K562 (cell line): Measurements from ENCODE around the gene CCDC71L. TPM values are rescaled to one million over a fixed set of nuclear protein-coding genes. Genes with fewer than 3 reads are reported as not detected.

Experiments
- DIDO1 ChIP-seq: fragments of 450-650 bp; IDR thresholded peaks from 2 replicates; pipeline ENCODE4 v1.6.1; 2016; ENCODE audit warnings: low read depth, missing biosample characterization, missing genetic modification characterization
- FOXA1 ChIP-seq: fragments of 450-650 bp; IDR thresholded peaks from 2 replicates; pipeline ENCODE4 v1.6.1; 2016; ENCODE audit warnings: mild to moderate bottlenecking, borderline replicate concordance
- FOXM1 ChIP-seq, 2 experiments: fragments of 450-650 bp in 1 of 2; sonication (generic) in 1 of 2; formaldehyde crosslinking in 1 of 2; IDR thresholded peaks; 2 replicates each; pipeline versions ENCODE4 v1.6.1 to v1.9.0; 2017 to 2022; ENCODE audit warnings: low read depth in 2 of 2, mild to moderate bottlenecking in 2 of 2, missing genetic modification reagents in 1 of 2, moderate library complexity in 1 of 2
- KDM2B ChIP-seq: fragments of 250-450 bp; sonication (Bioruptor Pico); IDR thresholded peaks from 2 replicates; pipeline ENCODE4 v1.8.0; 2021; ENCODE audit warnings: mild to moderate bottlenecking, moderate library complexity
- MCM5 ChIP-seq: fragments of 450-650 bp; IDR thresholded peaks from 2 replicates; pipeline ENCODE4 v1.6.1; 2016; ENCODE audit warnings: low read depth
- MTA2 ChIP-seq: fragments of 450-650 bp; IDR thresholded peaks from 2 replicates; pipeline ENCODE4 v1.6.1; 2016; ENCODE audit warnings: low read depth
- ZNF324 ChIP-seq: fragments of 250-450 bp; sonication (Bioruptor Pico); IDR thresholded peaks from 2 replicates; pipeline ENCODE4 v1.4.0; 2020; ENCODE audit warnings: mild to moderate bottlenecking
- ZNF644 ChIP-seq: fragments of 200-800 bp; sonication (Bioruptor generic); IDR thresholded peaks from 2 replicates; pipeline ENCODE4 v1.6.1; 2016; ENCODE audit warnings: low read depth, missing genetic modification characterization, missing compliant biosample characterization
- polyA plus RNA-seq, 8 experiments: library from polyadenylated mRNA; depleted of rRNA in 4 of 8; stranded (reverse) in 5 of 8; unstranded in 3 of 8; fragments of >200 nt; fragmentation: Nextera tagmentation in 2 of 8; fragmentation: Illumina TruSeq in 1 of 8; extraction: Ambion mirVana in 2 of 8; extraction: Trizol in 1 of 8; gene quantifications; 2 replicates each; pipeline versions ENCODE4 v1.2.1 to v1.2.3, GENCODE V29; 2011 to 2014; ENCODE audit warnings: inconsistent platforms in 1 of 8, missing spikeins in 1 of 8
- total RNA-seq, 7 experiments: library from RNA; depleted of rRNA in 6 of 7; stranded (reverse); fragments of >200 nt in 6 of 7; fragmentation: Illumina TruSeq in 2 of 7; extraction: Trizol in 2 of 7; gene quantifications; 2 replicates each; pipeline versions ENCODE4 v1.2.1 to v1.2.3, GENCODE V29; 2011 to 2021; ENCODE audit warnings: low replicate concordance in 1 of 7
- TF ChIP-seq, protein P1 (sequence below), 2 experiments: fragments of 450-650 bp; IDR thresholded peaks; 2 replicates each; pipeline ENCODE4 v1.6.1; 2016; ENCODE audit warnings: mild to moderate bottlenecking in 2 of 2, borderline replicate concordance in 1 of 2, low read depth in 1 of 2, moderate library complexity in 1 of 2
- TF ChIP-seq, protein P2 (sequence below): sonication (generic); formaldehyde crosslinking; IDR thresholded peaks from 2 replicates; pipeline ENCODE4 v1.8.1; 2023; ENCODE audit warnings: mild to moderate bottlenecking, missing genetic modification reagents
- TF ChIP-seq, protein P3 (sequence below): sonication (generic); formaldehyde crosslinking; IDR thresholded peaks from 2 replicates; pipeline ENCODE4 v1.8.1; 2023; ENCODE audit warnings: missing genetic modification reagents, mild to moderate bottlenecking, borderline replicate concordance

CCDC71L gene
- total and polyA plus RNA-seq, 9 of the 15 experiments (the other 6 are each of a cell fraction or from before 2014, with no cell fraction given): 5.7 to 108 (median 25.4) TPM

DNA sequence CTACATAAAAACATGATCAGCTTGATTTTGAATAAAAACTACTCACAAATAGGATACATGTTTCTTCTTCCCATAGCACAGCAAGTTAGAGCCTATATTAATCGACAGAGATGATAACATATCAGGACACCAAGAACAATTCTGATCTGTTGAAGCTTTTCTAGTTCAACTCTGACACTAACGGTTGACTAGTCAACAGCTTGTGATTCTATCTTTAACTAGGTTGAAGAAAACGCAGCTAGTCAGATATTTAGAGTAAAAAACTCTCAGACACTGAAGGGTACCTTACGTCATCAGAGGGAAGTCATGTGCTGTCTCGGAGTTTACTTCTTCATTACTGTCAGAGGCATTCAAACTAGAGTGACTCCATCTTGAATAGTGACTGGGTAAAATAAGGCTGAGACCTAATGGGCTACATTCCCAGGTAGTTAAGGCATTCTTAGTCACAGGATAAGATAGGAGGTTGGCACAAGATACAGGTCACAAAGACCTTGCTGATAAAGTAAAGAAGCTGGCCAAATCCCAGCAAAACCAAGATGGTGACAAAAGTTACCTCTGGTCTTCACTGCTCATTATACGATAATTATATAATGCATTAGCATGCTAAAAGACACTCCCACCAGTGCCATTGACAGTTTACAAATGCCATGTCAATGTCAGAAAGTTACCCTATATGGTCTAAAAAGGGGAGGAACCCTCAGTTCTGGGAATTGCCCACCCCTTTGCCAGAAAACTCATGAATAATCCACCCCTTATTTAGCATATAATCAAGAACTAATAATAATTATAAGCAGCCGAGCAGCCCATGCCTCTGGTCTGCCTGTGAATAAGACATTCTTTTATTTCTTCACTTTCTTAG lies 21.3 kb downstream of the CCDC71L start (continued):
- TF ChIP-seq, protein P1, sequence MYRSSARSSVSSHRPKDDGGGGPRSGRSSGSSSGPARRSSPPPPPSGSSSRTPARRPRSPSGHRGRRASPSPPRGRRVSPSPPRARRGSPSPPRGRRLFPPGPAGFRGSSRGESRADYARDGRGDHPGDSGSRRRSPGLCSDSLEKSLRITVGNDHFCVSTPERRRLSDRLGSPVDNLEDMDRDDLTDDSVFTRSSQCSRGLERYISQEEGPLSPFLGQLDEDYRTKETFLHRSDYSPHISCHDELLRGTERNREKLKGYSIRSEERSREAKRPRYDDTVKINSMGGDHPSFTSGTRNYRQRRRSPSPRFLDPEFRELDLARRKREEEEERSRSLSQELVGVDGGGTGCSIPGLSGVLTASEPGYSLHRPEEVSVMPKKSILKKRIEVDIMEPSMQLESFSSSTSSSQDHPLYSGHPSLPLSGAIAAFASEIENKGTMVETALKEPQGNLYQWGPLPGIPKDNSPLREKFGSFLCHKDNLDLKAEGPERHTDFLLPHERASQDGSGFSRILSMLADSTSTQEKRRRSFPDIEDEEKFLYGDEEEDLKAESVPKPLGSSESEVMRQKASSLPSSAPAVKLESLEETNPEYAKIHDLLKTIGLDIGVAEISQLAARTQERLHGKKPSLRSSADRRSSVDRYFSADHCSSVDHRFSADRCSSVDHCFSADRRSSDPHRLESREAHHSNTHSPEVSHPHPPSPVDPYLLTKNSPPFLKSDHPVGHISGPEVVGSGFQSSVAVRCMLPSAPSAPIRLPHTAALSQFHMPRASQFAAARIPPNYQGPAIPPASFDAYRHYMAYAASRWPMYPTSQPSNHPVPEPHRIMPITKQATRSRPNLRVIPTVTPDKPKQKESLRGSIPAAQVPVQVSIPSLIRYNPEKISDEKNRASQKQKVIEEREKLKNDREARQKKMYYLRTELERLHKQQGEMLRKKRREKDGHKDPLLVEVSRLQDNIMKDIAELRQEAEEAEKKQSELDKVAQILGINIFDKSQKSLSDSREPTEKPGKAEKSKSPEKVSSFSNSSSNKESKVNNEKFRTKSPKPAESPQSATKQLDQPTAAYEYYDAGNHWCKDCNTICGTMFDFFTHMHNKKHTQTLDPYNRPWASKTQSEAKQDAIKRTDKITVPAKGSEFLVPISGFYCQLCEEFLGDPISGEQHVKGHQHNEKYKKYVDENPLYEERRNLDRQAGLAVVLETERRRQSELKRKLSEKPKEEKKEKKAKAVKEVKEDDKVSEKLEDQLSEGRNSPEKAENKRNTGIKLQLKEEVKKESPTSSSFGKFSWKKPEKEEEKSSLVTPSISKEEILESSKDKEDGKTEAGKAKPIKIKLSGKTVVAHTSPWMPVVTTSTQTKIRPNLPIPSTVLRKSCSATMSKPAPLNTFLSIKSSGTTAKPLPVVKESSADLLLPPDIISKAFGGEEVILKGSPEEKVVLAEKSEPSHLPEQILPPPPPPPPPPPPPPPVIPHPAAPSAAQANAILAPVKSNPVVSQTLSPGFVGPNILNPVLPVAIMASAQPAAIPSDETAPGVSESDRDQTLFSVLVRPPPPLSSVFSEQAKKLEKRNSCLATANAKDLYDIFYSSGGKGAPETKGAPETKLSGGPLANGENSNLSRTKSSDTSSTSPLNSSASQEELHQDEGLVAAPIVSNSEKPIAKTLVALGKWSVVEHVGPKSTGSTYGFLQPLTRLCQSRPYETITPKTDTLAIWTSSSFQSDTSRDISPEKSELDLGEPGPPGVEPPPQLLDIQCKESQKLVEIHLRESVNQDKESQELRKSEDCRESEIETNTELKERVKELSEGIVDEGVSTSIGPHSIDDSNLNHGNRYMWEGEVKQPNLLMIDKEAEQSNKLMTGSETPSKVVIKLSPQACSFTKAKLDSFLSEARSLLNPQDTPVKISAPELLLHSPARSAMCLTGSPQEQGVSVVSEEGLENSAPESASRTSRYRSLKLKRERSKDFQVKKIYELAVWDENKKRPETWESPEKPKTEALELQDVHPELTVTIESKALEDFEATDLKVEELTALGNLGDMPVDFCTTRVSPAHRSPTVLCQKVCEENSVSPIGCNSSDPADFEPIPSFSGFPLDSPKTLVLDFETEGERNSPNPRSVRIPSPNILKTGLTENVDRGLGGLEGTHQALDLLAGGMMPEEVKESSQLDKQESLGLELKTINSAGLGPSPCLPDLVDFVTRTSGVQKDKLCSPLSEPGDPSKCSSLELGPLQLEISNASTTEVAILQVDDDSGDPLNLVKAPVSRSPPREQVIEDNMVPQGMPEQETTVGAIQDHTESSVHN (IDR thresholded peaks at IDR 0.05; ENCODE audit: borderline replicate concordance in 1 of 2, low read depth in 1 of 2): no peak
- TF ChIP-seq DIDO1 (tag) (no peak), FOXA1 (no peak), KDM2B (CRISPR knock-in tag) (no peak), MTA2 (no peak), FOXM1 (IDR thresholded peaks at IDR 0.05; ENCODE audit: low read depth) (no peak), FOXM1 (CRISPR knock-in tag; IDR thresholded peaks at IDR 0.05; ENCODE audit: low read depth) (no peak), MCM5 (no peak), ZNF324 (0 out of 2 replicates have a peak, but pooled peaks have one; percentile 48), ZNF644 (tag) (peak; percentile 84)
- TF ChIP-seq, protein P2, sequence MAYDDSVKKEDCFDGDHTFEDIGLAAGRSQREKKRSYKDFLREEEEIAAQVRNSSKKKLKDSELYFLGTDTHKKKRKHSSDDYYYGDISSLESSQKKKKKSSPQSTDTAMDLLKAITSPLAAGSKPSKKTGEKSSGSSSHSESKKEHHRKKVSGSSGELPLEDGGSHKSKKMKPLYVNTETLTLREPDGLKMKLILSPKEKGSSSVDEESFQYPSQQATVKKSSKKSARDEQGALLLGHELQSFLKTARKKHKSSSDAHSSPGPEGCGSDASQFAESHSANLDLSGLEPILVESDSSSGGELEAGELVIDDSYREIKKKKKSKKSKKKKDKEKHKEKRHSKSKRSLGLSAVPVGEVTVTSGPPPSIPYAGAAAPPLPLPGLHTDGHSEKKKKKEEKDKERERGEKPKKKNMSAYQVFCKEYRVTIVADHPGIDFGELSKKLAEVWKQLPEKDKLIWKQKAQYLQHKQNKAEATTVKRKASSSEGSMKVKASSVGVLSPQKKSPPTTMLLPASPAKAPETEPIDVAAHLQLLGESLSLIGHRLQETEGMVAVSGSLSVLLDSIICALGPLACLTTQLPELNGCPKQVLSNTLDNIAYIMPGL (CRISPR knock-in tag): no peak
- TF ChIP-seq, protein P3, sequence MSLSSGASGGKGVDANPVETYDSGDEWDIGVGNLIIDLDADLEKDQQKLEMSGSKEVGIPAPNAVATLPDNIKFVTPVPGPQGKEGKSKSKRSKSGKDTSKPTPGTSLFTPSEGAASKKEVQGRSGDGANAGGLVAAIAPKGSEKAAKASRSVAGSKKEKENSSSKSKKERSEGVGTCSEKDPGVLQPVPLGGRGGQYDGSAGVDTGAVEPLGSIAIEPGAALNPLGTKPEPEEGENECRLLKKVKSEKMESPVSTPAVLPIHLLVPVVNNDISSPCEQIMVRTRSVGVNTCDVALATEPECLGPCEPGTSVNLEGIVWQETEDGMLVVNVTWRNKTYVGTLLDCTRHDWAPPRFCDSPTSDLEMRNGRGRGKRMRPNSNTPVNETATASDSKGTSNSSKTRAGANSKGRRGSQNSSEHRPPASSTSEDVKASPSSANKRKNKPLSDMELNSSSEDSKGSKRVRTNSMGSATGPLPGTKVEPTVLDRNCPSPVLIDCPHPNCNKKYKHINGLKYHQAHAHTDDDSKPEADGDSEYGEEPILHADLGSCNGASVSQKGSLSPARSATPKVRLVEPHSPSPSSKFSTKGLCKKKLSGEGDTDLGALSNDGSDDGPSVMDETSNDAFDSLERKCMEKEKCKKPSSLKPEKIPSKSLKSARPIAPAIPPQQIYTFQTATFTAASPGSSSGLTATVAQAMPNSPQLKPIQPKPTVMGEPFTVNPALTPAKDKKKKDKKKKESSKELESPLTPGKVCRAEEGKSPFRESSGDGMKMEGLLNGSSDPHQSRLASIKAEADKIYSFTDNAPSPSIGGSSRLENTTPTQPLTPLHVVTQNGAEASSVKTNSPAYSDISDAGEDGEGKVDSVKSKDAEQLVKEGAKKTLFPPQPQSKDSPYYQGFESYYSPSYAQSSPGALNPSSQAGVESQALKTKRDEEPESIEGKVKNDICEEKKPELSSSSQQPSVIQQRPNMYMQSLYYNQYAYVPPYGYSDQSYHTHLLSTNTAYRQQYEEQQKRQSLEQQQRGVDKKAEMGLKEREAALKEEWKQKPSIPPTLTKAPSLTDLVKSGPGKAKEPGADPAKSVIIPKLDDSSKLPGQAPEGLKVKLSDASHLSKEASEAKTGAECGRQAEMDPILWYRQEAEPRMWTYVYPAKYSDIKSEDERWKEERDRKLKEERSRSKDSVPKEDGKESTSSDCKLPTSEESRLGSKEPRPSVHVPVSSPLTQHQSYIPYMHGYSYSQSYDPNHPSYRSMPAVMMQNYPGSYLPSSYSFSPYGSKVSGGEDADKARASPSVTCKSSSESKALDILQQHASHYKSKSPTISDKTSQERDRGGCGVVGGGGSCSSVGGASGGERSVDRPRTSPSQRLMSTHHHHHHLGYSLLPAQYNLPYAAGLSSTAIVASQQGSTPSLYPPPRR (CRISPR knock-in tag): no peak
